HepG2 (cell line): ENCODE measurements around the gene WDR43.

Experiments used
- CTCF ChIP-seq: sonication (generic); formaldehyde crosslinking; IDR thresholded peaks from 2 replicates; pipeline ENCODE4 v1.5.0; 2020; ENCODE audit warnings: mild to moderate bottlenecking, missing genetic modification reagents, moderate library complexity
- EP300 ChIP-seq, 3 experiments: sonication (generic) in 1 of 3; formaldehyde crosslinking in 1 of 3; IDR thresholded peaks; 2 replicates each; pipeline versions ENCODE4 v1.5.1 to v1.6.1; 2011 to 2020; ENCODE audit warnings: low read depth in 2 of 3, low read length in 2 of 3, borderline replicate concordance in 1 of 3, improper control_type of control experiment in 1 of 3, mild to moderate bottlenecking in 1 of 3, missing genetic modification reagents in 1 of 3, moderate library complexity in 1 of 3
- FOXA1 ChIP-seq, 2 experiments: fragments of 450-650 bp in 1 of 2; sonication (generic) in 1 of 2; formaldehyde crosslinking in 1 of 2; IDR thresholded peaks; 2 replicates each; pipeline versions ENCODE4 v1.4.0 to v1.6.1; 2016 to 2020; ENCODE audit warnings: missing genetic modification reagents in 1 of 2
- NFRKB ChIP-seq: fragments of 450-650 bp; IDR thresholded peaks from 2 replicates; pipeline ENCODE4 v1.6.1; 2017
- NONO ChIP-seq, 2 experiments: fragments of 450-650 bp in 1 of 2; sonication (generic) in 1 of 2; formaldehyde crosslinking in 1 of 2; IDR thresholded peaks in 1 of 2; conservative IDR thresholded peaks in 1 of 2; 2 replicates each; pipeline versions ENCODE4 v1.6.1 to v1.8.0; 2017 to 2022; ENCODE audit warnings: mild to moderate bottlenecking in 1 of 2, missing genetic modification reagents in 1 of 2, moderate library complexity in 1 of 2
- POLR2AphosphoS5 ChIP-seq: IDR thresholded peaks from 2 replicates; pipeline ENCODE4 v1.6.1; 2012; ENCODE audit warnings: low read depth, low read length
- TCF7L2 ChIP-seq: IDR thresholded peaks from 2 replicates; pipeline ENCODE4 v1.6.1; 2011; ENCODE audit warnings: mild to moderate bottlenecking, low read depth, low read length, moderate library complexity
- USF2 ChIP-seq, 2 experiments: sonication (generic) in 1 of 2; formaldehyde crosslinking in 1 of 2; IDR thresholded peaks; 2 replicates each; pipeline versions ENCODE4 v1.5.1 to v1.6.1; 2011 to 2020; ENCODE audit warnings: borderline replicate concordance in 1 of 2, low read depth in 1 of 2, low read length in 1 of 2, mild to moderate bottlenecking in 1 of 2, missing genetic modification reagents in 1 of 2, moderate library complexity in 1 of 2
- ZNF615 ChIP-seq: sonication (generic); formaldehyde crosslinking; IDR thresholded peaks from 2 replicates; pipeline ENCODE4 v1.5.0; 2020; ENCODE audit warnings: mild to moderate bottlenecking, missing genetic modification reagents, borderline replicate concordance

GRCh38 chr2:28976584-28976983, 82.1 kb downstream of the WDR43 start:
- TF ChIP-seq NONO (IDR thresholded peaks at IDR 0.05): no peak
- TF ChIP-seq NONO (CRISPR knock-in tag; conservative IDR thresholded peaks at IDR 0.05): no peak
- no peak for TF ChIP-seq USF2 (IDR thresholded peaks at IDR 0.05; ENCODE audit: low read depth, low read length)
- no peak for TF ChIP-seq USF2 (CRISPR knock-in tag; IDR thresholded peaks at IDR 0.05; ENCODE audit: borderline replicate concordance)
- no peak for TF ChIP-seq CTCF (CRISPR knock-in tag)
- TF ChIP-seq NFRKB: no peak
- TF ChIP-seq TCF7L2: no peak
- TF ChIP-seq POLR2AphosphoS5: no peak
- TF ChIP-seq FOXA1 (IDR thresholded peaks at IDR 0.05): no peak
- no peak for TF ChIP-seq FOXA1 (CRISPR knock-in tag; IDR thresholded peaks at IDR 0.05)
- no peak for TF ChIP-seq EP300 (IDR thresholded peaks at IDR 0.05; ENCODE audit: low read depth in 2 of 2, low read length in 2 of 2)
- TF ChIP-seq EP300 (CRISPR knock-in tag; IDR thresholded peaks at IDR 0.05; ENCODE audit: borderline replicate concordance): no peak
- TF ChIP-seq ZNF615 (CRISPR knock-in tag): no peak
